Urothelium cell line (cell line): Measurements from ENCODE around the gene SYT11.

Experiments
- DNase-seq: peaks from one replicate; pipeline ENCODE4 v3.0.0; 2011; ENCODE audit warnings: low spot score, mixed read lengths
- FAIRE-seq: peaks from 2 replicates; lab custom pipeline; 2011; peaks lifted over from hg19 to GRCh38; lab: Jason Lieb, UNC

SYT11 gene

GRCh38 chr1:155933591-155934096, 74.3 kb downstream of the SYT11 start:
- FAIRE-seq (no peak), DNase-seq (no peak)

- peak; percentile 96 for DNase-seq
- peak; percentile 91 for FAIRE-seq
Observed at GRCh38 chr1:155934097-155934935, 74.9 kb downstream of the SYT11 start, which contains the start of gene KHDC4. KHDC4 (minus strand) TSS chr1:155934413; CDS start chr1:155934373, 40 bp downstream.
